Stimulated activated CD8-positive, alpha-beta memory T cell treated with anti-CD3 and anti-CD28 coated beads, Interleukin-2, amount 100 ng/mL, for 1 hour (primary cell): ENCODE data around the gene CARD10.

Experiments
- DNase-seq, 2 donors: peaks; one replicate each; pipeline ENCODE4 v3.0.0-alpha.2; 2020; ENCODE audit warnings: low read depth in 2 of 2

The CARD10 gene

GRCh38 chr22:37525746-37526350 is 6.6 kb upstream of the CARD10 start:
- DNase-seq, result no peak

- no peak for DNase-seq
These were observed 6.0 kb upstream of the CARD10 start for GRCh38 chr22:37525073-37525745.

GRCh38 chr22:37522482-37522881 is 3.3 kb upstream of the CARD10 start:
- DNase-seq, result no peak

DNA sequence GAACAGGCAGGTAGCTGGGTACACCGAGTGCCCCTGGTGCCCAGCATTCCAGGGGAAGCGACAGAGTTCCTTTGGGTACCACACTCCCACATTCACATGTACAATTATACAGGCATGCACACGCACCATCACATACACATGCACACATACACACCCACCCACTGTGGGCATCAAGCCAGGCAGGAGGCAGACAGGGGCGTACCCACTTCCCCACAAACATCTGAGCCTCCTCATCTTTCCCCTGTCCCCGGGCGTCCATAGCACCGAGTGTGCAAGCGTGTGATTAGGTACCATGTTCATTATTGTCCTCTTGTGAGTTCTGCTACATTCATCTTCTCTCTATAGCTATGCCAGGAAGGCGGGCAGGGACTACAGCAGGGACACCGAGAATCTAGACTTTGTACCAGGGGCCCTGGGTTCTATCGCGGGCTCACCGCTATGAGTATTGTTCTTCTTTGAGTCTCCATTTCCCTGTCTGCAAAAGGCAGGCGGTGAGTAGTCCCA is 2.1 kb upstream of the CARD10 start:
- DNase-seq, result no peak

- no peak for DNase-seq
These were observed 1.6 kb upstream of the CARD10 start for GRCh38 chr22:37520776-37521191.

GRCh38 chr22:37518509-37519267 is 527 bp downstream of the CARD10 start:
- no peak for DNase-seq

DNA sequence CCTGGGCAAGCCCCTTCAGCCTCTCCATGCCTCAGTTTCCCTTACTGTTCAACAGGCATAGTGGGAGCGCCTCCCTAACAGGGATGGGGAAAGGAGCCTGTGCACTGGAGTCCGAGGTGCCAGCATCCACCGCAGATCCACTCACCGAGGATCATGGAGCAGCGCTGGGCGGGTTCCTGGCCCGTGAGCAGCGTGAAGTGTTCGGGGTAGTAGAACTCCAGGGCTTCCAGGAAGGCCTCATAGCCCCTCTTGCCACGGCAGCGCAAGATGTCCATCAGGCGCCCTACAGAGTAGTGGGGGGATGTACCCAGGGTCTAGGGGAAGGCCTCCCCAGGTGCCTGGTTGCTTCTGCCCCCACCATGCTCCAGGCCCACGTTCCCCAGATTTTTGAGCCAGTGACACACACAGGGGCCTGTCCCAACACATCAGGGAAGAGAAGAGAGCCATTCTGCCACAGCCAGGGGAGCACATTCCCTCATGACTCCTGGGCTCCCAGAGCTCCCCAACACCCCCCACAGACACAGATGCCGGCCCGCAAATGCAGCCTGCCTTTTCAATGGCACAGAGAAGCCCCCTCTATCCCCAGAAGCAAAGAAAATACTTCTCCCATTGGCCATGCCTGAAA is 1.3 kb downstream of the CARD10 start:
- DNase-seq, result no peak

DNA sequence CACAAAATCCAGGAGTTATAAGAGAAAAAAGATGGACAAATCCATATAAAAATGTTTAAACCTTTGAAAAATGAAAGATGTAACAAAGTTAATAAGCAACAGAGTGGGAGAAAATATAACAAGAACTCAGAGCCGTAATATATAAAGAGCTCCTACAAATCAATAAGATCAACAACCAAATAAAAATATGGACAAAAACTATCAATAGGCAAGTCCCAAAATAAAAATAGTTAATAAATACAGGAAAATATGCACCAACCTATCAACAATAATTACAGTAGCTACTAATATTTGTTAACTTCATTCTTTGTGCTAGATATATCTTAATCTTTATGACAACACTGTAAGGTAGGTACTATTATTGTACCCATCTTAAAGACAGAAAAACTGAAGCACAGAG is 2.8 kb downstream of the CARD10 start:
- no peak for DNase-seq

GRCh38 chr22:37515901-37516300 is 3.3 kb downstream of the CARD10 start:
- DNase-seq, result no peak

DNA sequence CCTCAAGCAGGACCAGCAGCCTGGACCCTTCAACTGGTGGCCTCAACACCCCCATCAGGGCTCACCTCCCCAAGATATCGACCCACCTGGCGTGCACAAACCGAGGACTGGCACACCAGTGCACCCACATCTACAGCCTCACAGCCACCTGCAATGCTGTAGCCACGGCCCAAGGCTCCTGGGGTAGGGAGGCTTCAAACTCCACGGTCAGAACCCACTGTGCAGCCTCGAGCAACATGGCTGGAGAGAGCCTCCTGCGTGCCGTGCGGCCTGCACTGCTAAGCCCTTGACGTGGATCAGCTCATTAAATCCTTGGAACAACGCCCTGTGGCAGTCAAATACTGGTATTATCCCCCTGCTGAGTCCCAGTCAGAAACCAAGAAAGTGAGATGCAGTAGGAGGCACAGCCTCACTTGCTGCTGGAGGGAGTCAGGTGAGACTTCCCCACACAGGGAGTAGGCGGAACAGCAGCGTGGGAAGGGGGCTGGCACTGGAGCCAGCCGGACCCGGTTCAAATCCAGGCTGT is 4.6 kb downstream of the CARD10 start:
- DNase-seq, result no peak

- no peak for DNase-seq
These were observed 7.7 kb downstream of the CARD10 start for GRCh38 chr22:37511395-37512104.

GRCh38 chr22:37510091-37510490 is 9.1 kb downstream of the CARD10 start:
- no peak for DNase-seq

- DNase-seq, result no peak
These were observed 10.0 kb downstream of the CARD10 start for GRCh38 chr22:37509059-37509860.

GRCh38 chr22:37508431-37508992 is 10.7 kb downstream of the CARD10 start:
- no peak for DNase-seq

- DNase-seq, result no peak
These were observed 11.5 kb downstream of the CARD10 start for GRCh38 chr22:37507731-37508130.

- DNase-seq, result no peak
These were observed 13.2 kb downstream of the CARD10 start for GRCh38 chr22:37505989-37506388.

- DNase-seq, result no peak
These were observed 13.7 kb downstream of the CARD10 start for GRCh38 chr22:37505565-37505964.

DNA sequence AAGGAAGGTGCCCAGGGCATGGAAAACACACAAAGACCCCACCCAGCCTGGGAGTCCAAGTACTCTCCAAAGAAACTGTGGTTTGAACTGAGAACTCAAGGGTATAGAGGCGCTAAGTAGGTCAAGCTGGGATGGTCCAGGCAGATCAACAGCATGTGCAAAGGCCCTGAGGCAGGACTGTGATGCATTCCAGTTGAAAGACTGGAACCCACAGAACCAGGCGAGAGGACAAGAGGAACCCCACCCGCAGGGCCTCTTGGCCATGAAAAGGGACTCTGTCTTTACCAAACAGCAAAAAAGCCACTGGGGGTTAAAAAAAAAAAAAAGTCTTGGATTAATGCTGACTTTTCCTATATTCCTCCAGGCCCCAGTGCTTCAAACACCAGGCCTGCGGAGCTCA is 14.3 kb downstream of the CARD10 start:
- no peak for DNase-seq

DNA sequence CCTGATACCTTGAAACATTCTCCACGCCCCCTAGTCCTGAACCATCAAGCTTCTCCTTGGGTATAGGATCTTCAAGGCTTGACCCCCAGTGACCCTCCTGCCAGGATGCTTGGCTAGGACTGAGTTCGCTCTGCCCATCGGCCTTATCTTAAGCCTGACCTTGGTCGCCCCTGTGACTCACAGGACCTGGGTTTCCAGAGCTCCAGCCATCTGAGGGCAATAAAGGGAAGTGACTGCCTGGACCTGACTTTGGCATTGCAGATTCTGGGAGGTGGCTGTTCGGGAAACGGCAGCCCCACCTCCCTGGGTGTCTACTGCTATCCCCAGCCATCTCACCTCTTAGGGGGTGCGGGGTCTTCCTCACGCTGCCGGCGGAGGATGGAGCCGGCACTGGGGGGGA is 15.4 kb downstream of the CARD10 start:
- no peak for DNase-seq

DNA sequence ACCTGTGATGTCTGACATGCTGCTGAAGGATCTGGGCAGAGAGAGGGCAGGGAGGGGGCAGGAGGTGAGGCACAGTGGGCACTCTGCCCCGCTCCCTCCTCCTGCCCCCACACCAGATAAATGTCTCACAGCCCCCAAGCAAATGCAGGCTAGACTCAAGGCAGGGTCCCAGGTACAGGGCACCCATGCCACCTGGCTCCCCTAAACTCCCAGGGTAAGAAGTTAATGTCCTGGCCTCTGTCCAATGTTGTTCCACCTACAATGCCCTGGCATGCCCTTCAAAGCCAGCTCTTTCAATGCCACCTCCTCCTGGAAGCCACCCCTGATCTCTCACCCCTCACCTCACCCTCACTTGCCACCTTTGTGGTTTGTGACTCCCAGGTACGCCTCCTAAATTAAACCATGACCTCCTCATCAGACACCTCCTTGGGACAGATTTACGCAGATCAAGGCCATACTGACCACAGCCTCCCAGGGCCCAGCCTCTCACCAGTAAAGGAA is 16.0 kb downstream of the CARD10 start:
- DNase-seq, result no peak
